Caco-2 (cell line): ENCODE data around the gene TPD52L1. TPM values are rescaled to one million over a fixed set of nuclear protein-coding genes. Genes with fewer than 3 reads are reported as not detected.
"Not testable (repeated sequence)": the region's sequence is repeated elsewhere in the genome, so short reads cannot be mapped to it uniquely, and the experiment has no call there.

Experiments
- BruUV-seq: library from RNA; stranded (reverse); fragments of 400-500 nt; replicated peaks from 2 replicates; lab custom pipeline; 2021; lab: Mats Ljungman, UMichigan
- CTCF ChIA-PET: fragments of 300-600 bp; sonication (Branson Sonifier 250); formaldehyde crosslinking; loops from one replicate; lab custom pipeline; 2022; ENCODE audit warnings: antibody characterized with exemption; lab: Charles Lee
- POLR2A ChIA-PET: fragments of 300-600 bp; sonication (Branson Sonifier 250); formaldehyde crosslinking; loops from one replicate; lab custom pipeline; 2022; ENCODE audit warnings: antibody characterized with exemption; lab: Charles Lee
- DNase-seq, 2 experiments: peaks; one replicate each; pipeline versions ENCODE4 v3.0.0 to v3.0.0-alpha.2; 2020 to 2022
- H3K27me3 ChIP-seq: replicated peaks from 2 replicates; pipeline ENCODE4 v1.6.0; 2011; ENCODE audit warnings: low read length; ENCODE audit not compliant: control insufficient read depth, insufficient read depth
- H3K36me3 ChIP-seq: 2 replicates; pipeline ENCODE4 v1.5.1; 2011; ENCODE audit warnings: low read length; ENCODE audit not compliant: control insufficient read depth, insufficient read depth
- H3K4me1 ChIP-seq: fragments of 250-450 bp; sonication (Bioruptor Pico); 2 replicates; pipeline ENCODE4 v1.5.1; 2020; ENCODE audit warnings: mild to moderate bottlenecking
- H3K4me3 ChIP-seq: 2 replicates; pipeline ENCODE4 v1.5.1; 2011; ENCODE audit warnings: low read depth, mild to moderate bottlenecking, control low read depth, low read length
- H3K9me3 ChIP-seq: fragments of 250-450 bp; sonication (Bioruptor Pico); 2 replicates; pipeline ENCODE4 v1.5.1; 2020; ENCODE audit warnings: mild to moderate bottlenecking, moderate library complexity
- H3K27ac Mint-ChIP-seq: one replicate; pipeline ENCODE4 v1.8.0; 2022; ENCODE audit warnings: mixed read lengths; ENCODE audit not compliant: unreplicated experiment
- H3K27me3 Mint-ChIP-seq: one replicate; pipeline ENCODE4 v1.8.0; 2022; ENCODE audit warnings: mixed read lengths; ENCODE audit not compliant: insufficient read depth, unreplicated experiment
- H3K36me3 Mint-ChIP-seq: one replicate; pipeline ENCODE4 v1.8.0; 2022; ENCODE audit warnings: mild to moderate bottlenecking, mixed read lengths; ENCODE audit not compliant: insufficient read depth, unreplicated experiment
- H3K4me1 Mint-ChIP-seq: one replicate; pipeline ENCODE4 v1.8.0; 2022; ENCODE audit warnings: low read depth, mixed read lengths; ENCODE audit not compliant: unreplicated experiment
- H3K4me3 Mint-ChIP-seq: one replicate; pipeline ENCODE4 v1.8.0; 2022; ENCODE audit warnings: mild to moderate bottlenecking, moderate library complexity, mixed read lengths; ENCODE audit not compliant: unreplicated experiment
- H3K9me3 Mint-ChIP-seq: one replicate; pipeline ENCODE4 v1.8.0; 2022; ENCODE audit warnings: mixed read lengths; ENCODE audit not compliant: unreplicated experiment
- CTCF ChIP-seq, 2 experiments: fragments of 200-600 bp in 1 of 2; IDR thresholded peaks; 1 replicate in 1 of 2; 2 replicates in 1 of 2; pipeline versions ENCODE4 v1.5.1 to v1.8.0; 2011 to 2022; ENCODE audit warnings: antibody characterized with exemption in 1 of 2, control low read depth in 1 of 2, inconsistent platforms in 1 of 2, low read depth in 1 of 2, low read length in 1 of 2, mild to moderate bottlenecking in 1 of 2, moderate library complexity in 1 of 2; ENCODE audit not compliant: insufficient read depth in 1 of 2, severe bottlenecking in 1 of 2, unreplicated experiment in 1 of 2
- intact Hi-C: fragments of 100-400 bp; cut with micrococcal nuclease; formaldehyde crosslinking; loops from one replicate; pipeline ENCODE4 v1.10.0; 2022; ENCODE audit not compliant: unreplicated experiment
- total RNA-seq: library from RNA; stranded (reverse); gene quantifications from 2 replicates; pipeline ENCODE4 v1.2.3, GENCODE V29; 2022

The TPD52L1 gene
- total RNA-seq, 1 experiment from 2014 or later = 83.9 TPM

- Mint-ChIP-seq H3K4me1 (no peaks in the 10 kb centered on the region), H3K9me3 (no peaks in the 10 kb centered on the region), H3K27ac (no peak overlapping the region), H3K36me3 (peaks cover 2% of the 10 kb centered on the region), H3K4me3 (no peak overlapping the region), H3K27me3 (no peaks in the 10 kb centered on the region)
- no peak for TF ChIP-seq CTCF (IDR thresholded peaks at IDR 0.05; ENCODE audit: insufficient read depth in 1 of 2, low read depth in 1 of 2, low read length in 1 of 2, severe bottlenecking in 1 of 2, unreplicated experiment in 1 of 2)
- ChIA-PET CTCF (no interaction called here), POLR2A (no interaction called here)
- Histone ChIP-seq H3K4me3 (no peak overlapping the region), H3K9me3 (no peaks in the 10 kb centered on the region), H3K27me3 (no peaks in the 10 kb centered on the region), H3K36me3 (peaks cover 1% of the 10 kb centered on the region; the same call in 1 of the 2 replicates), H3K4me1 (no peaks in the 10 kb centered on the region)
- BruUV-seq = no TSS peak
- DNase-seq = no peak
- intact Hi-C loops = no loop called here
Observed at GRCh38 chr6:125275779-125276178, 122.2 kb downstream of the TPD52L1 start.

- Mint-ChIP-seq H3K4me1 (no peaks in the 10 kb centered on the region), H3K36me3 (peaks cover 19% of the 10 kb centered on the region), H3K4me3 (no peak overlapping the region), H3K9me3 (peaks cover 10% of the 10 kb centered on the region), H3K27ac (no peak overlapping the region), H3K27me3 (no peaks in the 10 kb centered on the region)
- no peaks in the 10 kb centered on the region for H3K4me1 ChIP-seq
- intact Hi-C loops = no loop called here
- BruUV-seq = no TSS peak
- TF ChIP-seq CTCF (IDR thresholded peaks at IDR 0.05; ENCODE audit: insufficient read depth in 1 of 2, low read depth in 1 of 2, low read length in 1 of 2, severe bottlenecking in 1 of 2, unreplicated experiment in 1 of 2) = no peak
- peaks cover 1% of the 10 kb centered on the region; the same call in 1 of the 2 replicates for H3K36me3 ChIP-seq
- no peak overlapping the region for H3K4me3 ChIP-seq
- CTCF ChIA-PET = no interaction called here
- no peaks in the 10 kb centered on the region for H3K9me3 ChIP-seq
- H3K27me3 ChIP-seq = no peaks in the 10 kb centered on the region
- DNase-seq = no peak
- POLR2A ChIA-PET = no interaction called here
Observed at GRCh38 chr6:125277838-125278237, 124.3 kb downstream of the TPD52L1 start.

DNA sequence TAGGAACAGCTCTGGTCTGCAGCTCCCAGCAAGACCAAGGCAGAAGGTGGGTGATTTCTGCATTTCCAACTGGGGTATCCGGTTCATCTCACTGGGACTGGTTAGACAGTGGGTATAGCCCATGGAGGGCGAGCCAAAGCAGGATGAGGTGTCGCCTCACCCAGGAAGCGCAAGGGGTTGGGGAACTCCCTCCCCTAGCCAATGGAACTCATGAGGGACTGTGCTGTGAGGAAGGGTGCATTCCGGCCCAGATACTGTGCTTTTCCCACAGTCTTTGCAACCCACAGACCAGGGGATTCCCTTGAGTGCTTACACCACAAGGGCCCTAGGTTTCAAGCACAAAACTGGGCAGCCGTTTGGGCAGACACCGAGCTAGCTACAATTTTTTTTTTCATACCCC is 126.4 kb downstream of the TPD52L1 start:
- intact Hi-C loops = no loop called here
- H3K4me3 Mint-ChIP-seq = no peak overlapping the region
- no TSS peak for BruUV-seq
- H3K27ac Mint-ChIP-seq = no peak overlapping the region
- no peaks in the 10 kb centered on the region for H3K27me3 Mint-ChIP-seq
- DNase-seq = no peak
- POLR2A ChIA-PET = no interaction called here
- Histone ChIP-seq H3K9me3 (no peaks in the 10 kb centered on the region), H3K4me1 (no peaks in the 10 kb centered on the region), H3K4me3 (no peak overlapping the region), H3K27me3 (no peaks in the 10 kb centered on the region), H3K36me3 (no peaks in the 10 kb centered on the region)
- H3K4me1 Mint-ChIP-seq = no peaks in the 10 kb centered on the region
- peaks cover 25% of the 10 kb centered on the region for H3K36me3 Mint-ChIP-seq
- peaks cover 12% of the 10 kb centered on the region for H3K9me3 Mint-ChIP-seq
- no peak for TF ChIP-seq CTCF (IDR thresholded peaks at IDR 0.05; ENCODE audit: insufficient read depth in 1 of 2, low read depth in 1 of 2, low read length in 1 of 2, severe bottlenecking in 1 of 2, unreplicated experiment in 1 of 2)
- CTCF ChIA-PET = no interaction called here

GRCh38 chr6:125280370-125281035 is 126.9 kb downstream of the TPD52L1 start:
- BruUV-seq, H3K4me3 ChIP-seq, H3K9me3 ChIP-seq, H3K27me3 Mint-ChIP-seq, CTCF ChIA-PET, H3K27me3 ChIP-seq, H3K4me1 ChIP-seq, H3K4me3 Mint-ChIP-seq, POLR2A ChIA-PET, H3K4me1 Mint-ChIP-seq, H3K27ac Mint-ChIP-seq, H3K36me3 ChIP-seq, DNase-seq, intact Hi-C loops: not testable (repeated sequence)
- Mint-ChIP-seq H3K36me3 (peaks cover 25% of the 10 kb centered on the region), H3K9me3 (peaks cover 18% of the 10 kb centered on the region)

DNA sequence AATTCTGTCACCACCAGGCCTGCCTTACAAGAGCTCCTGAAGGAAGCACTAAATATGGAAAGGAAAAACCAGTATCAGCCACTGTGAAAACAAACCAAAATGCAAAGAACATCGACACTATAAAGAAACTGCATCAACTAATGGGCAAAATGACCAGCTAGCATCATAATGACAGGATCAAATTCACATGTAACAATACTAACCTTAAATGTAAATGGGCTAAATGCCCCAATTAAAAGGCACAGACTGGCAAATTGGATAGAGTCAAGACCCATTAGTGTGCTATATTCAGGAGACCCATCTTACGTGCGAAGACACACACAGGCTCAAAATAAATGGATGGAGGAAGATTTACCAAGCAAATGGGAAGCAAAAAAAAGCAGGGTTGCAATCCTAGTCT is 128.9 kb downstream of the TPD52L1 start:
- Mint-ChIP-seq H3K36me3 (peaks cover 41% of the 10 kb centered on the region), H3K9me3 (peaks cover 26% of the 10 kb centered on the region)
- H3K36me3 ChIP-seq, H3K27me3 ChIP-seq, H3K4me1 ChIP-seq, H3K4me3 Mint-ChIP-seq, H3K9me3 ChIP-seq, H3K27me3 Mint-ChIP-seq, POLR2A ChIA-PET, BruUV-seq, H3K4me1 Mint-ChIP-seq, CTCF ChIA-PET, H3K4me3 ChIP-seq, intact Hi-C loops, H3K27ac Mint-ChIP-seq, DNase-seq: not testable (repeated sequence)
